HL-60 (cell line): Measurements from ENCODE around the gene ARFGEF2.

ENCODE experiments used
- GABPA ChIP-seq: IDR thresholded peaks from 2 replicates; pipeline ENCODE4 v1.6.1; 2012; ENCODE audit warnings: low read depth
- POLR2AphosphoS5 ChIP-seq: IDR thresholded peaks from 2 replicates; pipeline ENCODE4 v1.6.1; 2012; ENCODE audit warnings: low read depth
- TF ChIP-seq, protein P1 (sequence below): IDR thresholded peaks from one replicate; pipeline ENCODE4 v1.5.1; 2011; ENCODE audit warnings: low read length, control low read depth, inconsistent platforms; ENCODE audit not compliant: insufficient read depth
- TF ChIP-seq, protein P2 (sequence below): IDR thresholded peaks from 2 replicates; pipeline ENCODE4 v1.6.1; 2012; ENCODE audit warnings: low read depth; ENCODE audit not compliant: insufficient replicate concordance

DNA sequence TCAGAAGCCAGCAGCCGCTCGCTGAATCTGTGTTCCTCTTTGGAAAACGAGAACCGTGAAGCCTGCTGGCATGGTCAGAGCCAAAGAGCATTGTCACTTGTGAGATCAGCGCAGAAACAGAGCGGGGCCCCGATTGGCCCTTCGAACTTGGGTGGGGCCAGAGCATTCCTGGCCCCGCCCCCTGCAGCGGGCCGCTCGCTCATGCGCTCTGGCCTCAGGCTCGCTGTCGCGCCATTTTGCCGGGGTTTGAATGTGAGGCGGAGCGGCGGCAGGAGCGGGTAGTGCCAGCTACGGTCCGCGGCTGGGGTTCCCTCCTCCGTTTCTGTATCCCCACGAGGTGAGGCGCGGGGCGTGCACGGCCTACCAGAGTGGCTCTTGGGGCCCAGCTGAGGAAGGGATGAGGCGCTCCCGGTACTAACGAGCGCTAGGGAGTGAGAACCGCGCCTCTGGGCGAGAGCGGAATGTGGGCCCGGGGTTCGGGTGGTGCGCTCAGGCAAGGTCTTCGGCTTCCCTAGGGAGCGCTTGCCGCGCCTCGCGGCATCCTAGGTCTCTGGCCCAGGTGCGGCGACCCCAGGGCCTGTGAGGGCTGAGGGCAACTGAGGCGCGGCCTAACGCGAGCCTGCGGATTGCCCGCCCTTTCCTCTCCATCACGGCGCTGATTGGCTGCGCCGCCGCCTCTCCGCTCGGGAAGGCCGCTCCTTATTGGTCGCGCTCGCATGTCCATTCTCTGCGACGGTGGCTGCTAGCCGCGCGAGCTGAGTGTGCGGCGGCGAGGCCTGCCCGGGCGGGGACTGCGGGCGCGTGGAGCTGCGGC is 124.8 kb downstream of the ARFGEF2 start, which contains the start of gene CSE1L:
- TF ChIP-seq, protein P1, sequence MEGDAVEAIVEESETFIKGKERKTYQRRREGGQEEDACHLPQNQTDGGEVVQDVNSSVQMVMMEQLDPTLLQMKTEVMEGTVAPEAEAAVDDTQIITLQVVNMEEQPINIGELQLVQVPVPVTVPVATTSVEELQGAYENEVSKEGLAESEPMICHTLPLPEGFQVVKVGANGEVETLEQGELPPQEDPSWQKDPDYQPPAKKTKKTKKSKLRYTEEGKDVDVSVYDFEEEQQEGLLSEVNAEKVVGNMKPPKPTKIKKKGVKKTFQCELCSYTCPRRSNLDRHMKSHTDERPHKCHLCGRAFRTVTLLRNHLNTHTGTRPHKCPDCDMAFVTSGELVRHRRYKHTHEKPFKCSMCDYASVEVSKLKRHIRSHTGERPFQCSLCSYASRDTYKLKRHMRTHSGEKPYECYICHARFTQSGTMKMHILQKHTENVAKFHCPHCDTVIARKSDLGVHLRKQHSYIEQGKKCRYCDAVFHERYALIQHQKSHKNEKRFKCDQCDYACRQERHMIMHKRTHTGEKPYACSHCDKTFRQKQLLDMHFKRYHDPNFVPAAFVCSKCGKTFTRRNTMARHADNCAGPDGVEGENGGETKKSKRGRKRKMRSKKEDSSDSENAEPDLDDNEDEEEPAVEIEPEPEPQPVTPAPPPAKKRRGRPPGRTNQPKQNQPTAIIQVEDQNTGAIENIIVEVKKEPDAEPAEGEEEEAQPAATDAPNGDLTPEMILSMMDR, result no peak
- TF ChIP-seq GABPA (no peak), POLR2AphosphoS5 (peak; percentile 81)
- TF ChIP-seq, protein P2, sequence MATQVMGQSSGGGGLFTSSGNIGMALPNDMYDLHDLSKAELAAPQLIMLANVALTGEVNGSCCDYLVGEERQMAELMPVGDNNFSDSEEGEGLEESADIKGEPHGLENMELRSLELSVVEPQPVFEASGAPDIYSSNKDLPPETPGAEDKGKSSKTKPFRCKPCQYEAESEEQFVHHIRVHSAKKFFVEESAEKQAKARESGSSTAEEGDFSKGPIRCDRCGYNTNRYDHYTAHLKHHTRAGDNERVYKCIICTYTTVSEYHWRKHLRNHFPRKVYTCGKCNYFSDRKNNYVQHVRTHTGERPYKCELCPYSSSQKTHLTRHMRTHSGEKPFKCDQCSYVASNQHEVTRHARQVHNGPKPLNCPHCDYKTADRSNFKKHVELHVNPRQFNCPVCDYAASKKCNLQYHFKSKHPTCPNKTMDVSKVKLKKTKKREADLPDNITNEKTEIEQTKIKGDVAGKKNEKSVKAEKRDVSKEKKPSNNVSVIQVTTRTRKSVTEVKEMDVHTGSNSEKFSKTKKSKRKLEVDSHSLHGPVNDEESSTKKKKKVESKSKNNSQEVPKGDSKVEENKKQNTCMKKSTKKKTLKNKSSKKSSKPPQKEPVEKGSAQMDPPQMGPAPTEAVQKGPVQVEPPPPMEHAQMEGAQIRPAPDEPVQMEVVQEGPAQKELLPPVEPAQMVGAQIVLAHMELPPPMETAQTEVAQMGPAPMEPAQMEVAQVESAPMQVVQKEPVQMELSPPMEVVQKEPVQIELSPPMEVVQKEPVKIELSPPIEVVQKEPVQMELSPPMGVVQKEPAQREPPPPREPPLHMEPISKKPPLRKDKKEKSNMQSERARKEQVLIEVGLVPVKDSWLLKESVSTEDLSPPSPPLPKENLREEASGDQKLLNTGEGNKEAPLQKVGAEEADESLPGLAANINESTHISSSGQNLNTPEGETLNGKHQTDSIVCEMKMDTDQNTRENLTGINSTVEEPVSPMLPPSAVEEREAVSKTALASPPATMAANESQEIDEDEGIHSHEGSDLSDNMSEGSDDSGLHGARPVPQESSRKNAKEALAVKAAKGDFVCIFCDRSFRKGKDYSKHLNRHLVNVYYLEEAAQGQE, result no peak
